Thyroid gland (tissue), 4 donors: ENCODE measurements around the gene DNAH9.

Experiments
- POLR2A ChIP-seq, 2 donors: fragments of 450-650 bp; IDR thresholded peaks; one replicate each; pipeline ENCODE4 v1.6.1; 2017; ENCODE audit warnings: antibody characterized with exemption in 2 of 2, mild to moderate bottlenecking in 2 of 2, moderate library complexity in 1 of 2
- TF ChIP-seq, protein P1 (sequence below), 6 experiments: fragments of 200-600 bp in 3 of 6; fragments of 450-650 bp in 3 of 6; sonication (generic) in 3 of 6; IDR thresholded peaks; one replicate each; pipeline ENCODE4 v1.5.1; 2016 to 2019; ENCODE audit warnings: antibody characterized with exemption in 6 of 6, mild to moderate bottlenecking in 2 of 6, inconsistent platforms in 1 of 6, moderate library complexity in 1 of 6

DNA sequence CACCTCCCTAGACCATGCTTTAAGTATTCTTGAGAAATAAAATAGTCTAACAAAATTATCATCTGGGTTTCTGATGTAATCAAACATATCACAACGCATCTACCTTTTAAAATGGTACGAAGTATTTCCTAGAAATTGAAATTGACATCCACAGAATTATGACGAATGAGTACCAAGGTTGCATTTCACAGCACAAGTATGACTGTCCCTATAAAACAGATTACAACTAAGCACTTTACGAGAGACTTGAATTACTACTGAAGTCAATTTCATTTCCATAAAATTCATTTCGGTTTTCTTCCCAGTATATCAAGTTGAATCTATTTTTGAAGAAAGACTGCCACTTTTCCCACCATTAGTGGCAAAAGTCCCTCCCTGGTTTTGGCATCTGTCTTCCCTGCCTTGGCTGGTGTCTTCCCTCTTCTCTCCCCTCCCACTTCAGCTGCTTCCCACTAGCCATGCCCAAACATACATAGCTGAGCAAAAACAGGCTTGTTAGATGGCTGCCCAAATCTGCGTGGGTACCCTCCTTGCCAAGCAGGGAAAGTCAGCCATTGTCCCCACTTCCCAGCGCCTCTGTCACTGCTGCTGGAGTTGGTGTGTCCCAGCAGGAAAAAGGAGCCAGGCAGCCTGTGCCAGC, 29.2 kb downstream of the DNAH9 start:
- TF ChIP-seq, protein P1, sequence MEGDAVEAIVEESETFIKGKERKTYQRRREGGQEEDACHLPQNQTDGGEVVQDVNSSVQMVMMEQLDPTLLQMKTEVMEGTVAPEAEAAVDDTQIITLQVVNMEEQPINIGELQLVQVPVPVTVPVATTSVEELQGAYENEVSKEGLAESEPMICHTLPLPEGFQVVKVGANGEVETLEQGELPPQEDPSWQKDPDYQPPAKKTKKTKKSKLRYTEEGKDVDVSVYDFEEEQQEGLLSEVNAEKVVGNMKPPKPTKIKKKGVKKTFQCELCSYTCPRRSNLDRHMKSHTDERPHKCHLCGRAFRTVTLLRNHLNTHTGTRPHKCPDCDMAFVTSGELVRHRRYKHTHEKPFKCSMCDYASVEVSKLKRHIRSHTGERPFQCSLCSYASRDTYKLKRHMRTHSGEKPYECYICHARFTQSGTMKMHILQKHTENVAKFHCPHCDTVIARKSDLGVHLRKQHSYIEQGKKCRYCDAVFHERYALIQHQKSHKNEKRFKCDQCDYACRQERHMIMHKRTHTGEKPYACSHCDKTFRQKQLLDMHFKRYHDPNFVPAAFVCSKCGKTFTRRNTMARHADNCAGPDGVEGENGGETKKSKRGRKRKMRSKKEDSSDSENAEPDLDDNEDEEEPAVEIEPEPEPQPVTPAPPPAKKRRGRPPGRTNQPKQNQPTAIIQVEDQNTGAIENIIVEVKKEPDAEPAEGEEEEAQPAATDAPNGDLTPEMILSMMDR (IDR thresholded peaks at IDR 0.05): no peak
- TF ChIP-seq POLR2A (IDR thresholded peaks at IDR 0.05): no peak
